Panc1 (cell line): ENCODE data around the gene SPATS2L.

Source experiments
- CTCF ChIP-seq: fragments of 450-650 bp; IDR thresholded peaks from 2 replicates; pipeline ENCODE4 v1.5.1; 2017; ENCODE audit warnings: mild to moderate bottlenecking
- POLR2AphosphoS5 ChIP-seq: IDR thresholded peaks from 2 replicates; pipeline ENCODE4 v1.6.1; 2012; ENCODE audit warnings: mild to moderate bottlenecking, low read depth, low read length, moderate library complexity
- REST ChIP-seq, 2 experiments: IDR thresholded peaks; 2 replicates each; pipeline ENCODE4 v1.6.1; 2011 to 2012; ENCODE audit warnings: low read depth in 2 of 2, control low read depth in 1 of 2, low read length in 1 of 2, mild to moderate bottlenecking in 1 of 2, moderate library complexity in 1 of 2; ENCODE audit not compliant: insufficient read depth in 1 of 2
- TCF7L2 ChIP-seq: IDR thresholded peaks from 2 replicates; pipeline ENCODE4 v1.6.1; 2011; ENCODE audit warnings: mild to moderate bottlenecking, low read depth, low read length, inconsistent platforms

GRCh38 chr2:200450288-200450687, 143.8 kb downstream of the SPATS2L start:
- TF ChIP-seq TCF7L2, result no peak
- TF ChIP-seq CTCF, result no peak
- no peak for TF ChIP-seq POLR2AphosphoS5
- TF ChIP-seq REST (IDR thresholded peaks at IDR 0.05; ENCODE audit: insufficient read depth in 1 of 2, low read depth in 2 of 2, low read length in 1 of 2), result no peak
